IPS-20b (cell line): ENCODE measurements around the gene NKD2.

Source experiments
- H3K27ac ChIP-seq: one replicate; pipeline ENCODE4 v1.5.1; 2013; ENCODE audit warnings: low read length
- H3K27me3 ChIP-seq: 2 replicates; pipeline ENCODE4 v1.6.1; 2013; ENCODE audit warnings: mild to moderate bottlenecking, low read length, inconsistent platforms; ENCODE audit not compliant: insufficient read depth
- H3K36me3 ChIP-seq: 2 replicates; pipeline ENCODE4 v1.6.1; 2013; ENCODE audit warnings: low read depth, mild to moderate bottlenecking, inconsistent platforms, low read length, moderate library complexity; ENCODE audit not compliant: insufficient read depth
- H3K4me1 ChIP-seq: 2 replicates; pipeline ENCODE4 v1.6.1; 2013; ENCODE audit warnings: mild to moderate bottlenecking, control low read depth, inconsistent platforms, low read length, moderate library complexity; ENCODE audit not compliant: insufficient read depth
- H3K4me3 ChIP-seq: 2 replicates; pipeline ENCODE4 v1.5.1; 2013; ENCODE audit warnings: mild to moderate bottlenecking, low read length, inconsistent platforms
- H3K9ac ChIP-seq: 2 replicates; pipeline ENCODE4 v1.6.1; 2013; ENCODE audit warnings: low read depth, mild to moderate bottlenecking, inconsistent platforms, low read length, moderate library complexity
- H3K9me3 ChIP-seq: 2 replicates; pipeline ENCODE4 v1.6.1; 2013; ENCODE audit warnings: mild to moderate bottlenecking, low read depth, low read length, inconsistent platforms; ENCODE audit not compliant: insufficient read depth

NKD2 gene, protein sequence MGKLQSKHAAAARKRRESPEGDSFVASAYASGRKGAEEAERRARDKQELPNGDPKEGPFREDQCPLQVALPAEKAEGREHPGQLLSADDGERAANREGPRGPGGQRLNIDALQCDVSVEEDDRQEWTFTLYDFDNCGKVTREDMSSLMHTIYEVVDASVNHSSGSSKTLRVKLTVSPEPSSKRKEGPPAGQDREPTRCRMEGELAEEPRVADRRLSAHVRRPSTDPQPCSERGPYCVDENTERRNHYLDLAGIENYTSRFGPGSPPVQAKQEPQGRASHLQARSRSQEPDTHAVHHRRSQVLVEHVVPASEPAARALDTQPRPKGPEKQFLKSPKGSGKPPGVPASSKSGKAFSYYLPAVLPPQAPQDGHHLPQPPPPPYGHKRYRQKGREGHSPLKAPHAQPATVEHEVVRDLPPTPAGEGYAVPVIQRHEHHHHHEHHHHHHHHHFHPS

GRCh38 chr5:1008451-1009358, at the start of gene NKD2:
Gene NKD2 (plus strand): TSS chr5:1008802. CDS start chr5:1009058, 256 bp downstream.
- H3K27ac ChIP-seq, result no peak within 1 kb of the TSS
- H3K36me3 ChIP-seq, result no peaks in the 10 kb centered on the region
- H3K9ac ChIP-seq, result no peak within 1 kb of the TSS
- 0 out of 2 replicates have a peak, but pooled peaks cover 3% of the 10 kb centered on the region for H3K4me1 ChIP-seq
- H3K4me3 ChIP-seq, result peak within 1 kb of the TSS; percentile 49
- H3K27me3 ChIP-seq, result peaks cover 68% of the 10 kb centered on the region
- H3K9me3 ChIP-seq, result no peaks in the 10 kb centered on the region

DNA sequence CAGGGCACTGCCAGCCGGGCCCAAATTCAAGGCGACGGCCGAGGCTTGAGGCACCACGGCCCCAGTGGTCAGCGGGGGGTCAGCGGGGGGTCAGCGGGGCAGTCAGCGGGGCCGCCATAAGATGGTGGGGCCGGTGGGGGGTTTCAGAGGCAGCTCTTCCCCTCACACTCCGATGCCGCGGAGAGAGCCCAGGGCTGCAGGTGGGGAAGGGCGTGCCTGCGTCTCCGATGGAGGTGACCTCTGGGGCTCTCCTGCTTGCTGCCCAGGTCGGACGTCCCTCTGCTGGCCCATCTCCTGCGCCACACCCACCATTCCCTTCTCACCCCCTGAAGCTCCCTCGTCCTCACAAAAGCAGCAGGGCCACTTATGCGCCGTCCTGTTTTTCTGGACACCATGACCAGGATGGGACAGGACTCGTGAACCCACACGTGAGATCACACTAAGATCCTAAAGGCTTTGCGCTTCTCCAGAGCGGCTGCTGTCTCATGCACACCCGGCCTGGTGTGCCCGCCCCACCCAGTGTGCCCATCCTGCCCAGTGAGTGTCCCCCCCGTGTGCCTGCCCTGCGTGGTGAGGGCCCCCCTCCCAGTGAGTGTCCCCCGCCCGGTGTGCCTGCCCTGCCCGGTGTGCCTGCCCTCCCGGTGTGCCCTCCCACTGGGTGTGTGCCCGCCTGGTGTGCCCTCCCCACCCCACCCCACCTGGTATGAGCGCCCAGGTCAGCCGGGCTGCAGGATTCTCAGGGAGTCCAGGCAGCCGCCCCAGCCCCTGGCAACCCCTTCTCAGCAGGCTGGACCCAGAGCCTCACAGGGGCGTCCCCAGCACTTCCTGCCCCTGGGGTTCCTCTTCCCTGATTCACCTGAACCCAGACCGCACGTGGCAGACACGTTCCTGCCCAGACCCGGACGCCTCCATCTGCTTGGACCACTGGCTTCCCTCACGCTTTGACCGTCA, 48.7 kb upstream of the NKD2 start:
- H3K27ac ChIP-seq, result no peak overlapping the region
- H3K4me1 ChIP-seq, result no peaks in the 10 kb centered on the region
- H3K36me3 ChIP-seq, result no peaks in the 10 kb centered on the region
- no peaks in the 10 kb centered on the region for H3K27me3 ChIP-seq
- H3K4me3 ChIP-seq, result no peak overlapping the region
- no peak overlapping the region for H3K9ac ChIP-seq
- H3K9me3 ChIP-seq, result no peaks in the 10 kb centered on the region

- Histone ChIP-seq H3K36me3 (no peaks in the 10 kb centered on the region), H3K9ac (no peak overlapping the region), H3K27ac (no peak overlapping the region), H3K27me3 (no peaks in the 10 kb centered on the region), H3K9me3 (no peaks in the 10 kb centered on the region), H3K4me3 (no peak overlapping the region), H3K4me1 (no peaks in the 10 kb centered on the region)
Measured at GRCh38 chr5:960551-960950, 48.1 kb upstream of the NKD2 start.

DNA sequence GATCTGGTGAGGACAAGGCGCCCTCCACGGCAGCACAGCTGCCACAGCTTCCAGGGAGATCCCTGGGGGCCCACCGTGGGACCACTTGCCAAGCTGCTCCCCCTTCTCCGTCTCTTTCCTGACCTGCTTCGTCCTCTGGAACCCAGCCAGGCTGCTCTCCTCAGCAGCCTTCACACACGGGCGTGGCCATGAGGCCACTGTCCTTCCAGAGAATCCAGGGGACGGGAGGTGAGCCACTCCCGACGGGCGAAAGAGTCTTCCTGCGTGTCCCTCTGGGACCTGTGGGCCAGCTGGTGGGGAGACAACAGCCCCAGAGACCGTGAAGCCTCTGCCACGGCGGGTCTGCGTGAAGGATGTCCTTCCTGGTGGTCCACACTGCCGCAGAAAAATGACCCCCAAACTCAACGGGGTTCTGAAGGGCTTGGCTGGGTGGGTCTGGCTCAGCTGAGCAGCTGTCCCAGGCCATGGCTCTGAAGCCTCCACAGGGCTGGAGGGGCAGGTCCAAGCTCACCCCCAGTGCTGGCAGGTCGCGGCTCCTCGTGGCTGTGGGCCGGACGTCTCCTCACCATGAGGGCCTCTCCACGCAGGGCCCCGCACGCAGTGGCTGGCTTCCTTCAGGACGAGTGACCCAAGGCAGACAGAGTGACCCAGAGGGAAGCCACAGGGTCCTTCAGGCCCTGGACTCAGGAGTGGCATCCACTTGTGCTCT, 47.4 kb upstream of the NKD2 start:
- H3K9me3 ChIP-seq, result no peaks in the 10 kb centered on the region
- no peak overlapping the region for H3K9ac ChIP-seq
- H3K27ac ChIP-seq, result no peak overlapping the region
- no peaks in the 10 kb centered on the region for H3K36me3 ChIP-seq
- no peaks in the 10 kb centered on the region for H3K27me3 ChIP-seq
- H3K4me1 ChIP-seq, result no peaks in the 10 kb centered on the region
- H3K4me3 ChIP-seq, result no peak overlapping the region

- H3K9me3 ChIP-seq, result no peaks in the 10 kb centered on the region
- H3K36me3 ChIP-seq, result no peaks in the 10 kb centered on the region
- H3K9ac ChIP-seq, result no peak overlapping the region
- H3K27ac ChIP-seq, result no peak overlapping the region
- H3K27me3 ChIP-seq, result no peaks in the 10 kb centered on the region
- no peaks in the 10 kb centered on the region for H3K4me1 ChIP-seq
- H3K4me3 ChIP-seq, result no peak overlapping the region
Measured at GRCh38 chr5:961711-962240, 46.8 kb upstream of the NKD2 start.

DNA sequence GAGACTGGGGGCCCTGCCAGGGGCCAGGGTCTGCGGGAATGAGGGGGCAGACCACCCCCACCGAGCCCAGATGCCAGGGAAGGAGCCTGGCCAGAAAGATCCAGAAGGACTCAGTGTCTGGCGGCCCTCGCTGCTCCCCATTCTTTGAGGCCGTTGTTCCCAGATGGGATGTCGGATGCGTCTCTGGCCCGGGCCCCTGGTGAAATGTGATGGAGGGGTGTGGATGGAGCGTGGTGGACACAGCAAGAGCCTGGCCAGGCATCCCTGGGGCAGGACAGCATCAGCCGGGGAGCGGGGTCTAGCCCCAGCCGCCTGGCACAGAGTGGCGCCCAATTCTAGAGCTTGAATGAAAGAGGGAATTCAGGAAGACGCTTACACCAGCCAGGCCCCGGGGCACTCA, 46.2 kb upstream of the NKD2 start:
- no peak overlapping the region for H3K4me3 ChIP-seq
- H3K9me3 ChIP-seq, result no peaks in the 10 kb centered on the region
- H3K4me1 ChIP-seq, result no peaks in the 10 kb centered on the region
- no peaks in the 10 kb centered on the region for H3K36me3 ChIP-seq
- H3K27me3 ChIP-seq, result no peaks in the 10 kb centered on the region
- H3K27ac ChIP-seq, result no peak overlapping the region
- H3K9ac ChIP-seq, result no peak overlapping the region

GRCh38 chr5:962801-963200, 45.8 kb upstream of the NKD2 start:
- H3K4me1 ChIP-seq, result no peaks in the 10 kb centered on the region
- no peaks in the 10 kb centered on the region for H3K36me3 ChIP-seq
- H3K9ac ChIP-seq, result no peak overlapping the region
- H3K9me3 ChIP-seq, result no peaks in the 10 kb centered on the region
- H3K27me3 ChIP-seq, result no peaks in the 10 kb centered on the region
- no peak overlapping the region for H3K27ac ChIP-seq
- H3K4me3 ChIP-seq, result no peak overlapping the region

GRCh38 chr5:963310-963672, 45.3 kb upstream of the NKD2 start:
- no peaks in the 10 kb centered on the region for H3K27me3 ChIP-seq
- no peak overlapping the region for H3K4me3 ChIP-seq
- no peaks in the 10 kb centered on the region for H3K9me3 ChIP-seq
- H3K9ac ChIP-seq, result no peak overlapping the region
- no peak overlapping the region for H3K27ac ChIP-seq
- no peaks in the 10 kb centered on the region for H3K36me3 ChIP-seq
- H3K4me1 ChIP-seq, result no peaks in the 10 kb centered on the region

DNA sequence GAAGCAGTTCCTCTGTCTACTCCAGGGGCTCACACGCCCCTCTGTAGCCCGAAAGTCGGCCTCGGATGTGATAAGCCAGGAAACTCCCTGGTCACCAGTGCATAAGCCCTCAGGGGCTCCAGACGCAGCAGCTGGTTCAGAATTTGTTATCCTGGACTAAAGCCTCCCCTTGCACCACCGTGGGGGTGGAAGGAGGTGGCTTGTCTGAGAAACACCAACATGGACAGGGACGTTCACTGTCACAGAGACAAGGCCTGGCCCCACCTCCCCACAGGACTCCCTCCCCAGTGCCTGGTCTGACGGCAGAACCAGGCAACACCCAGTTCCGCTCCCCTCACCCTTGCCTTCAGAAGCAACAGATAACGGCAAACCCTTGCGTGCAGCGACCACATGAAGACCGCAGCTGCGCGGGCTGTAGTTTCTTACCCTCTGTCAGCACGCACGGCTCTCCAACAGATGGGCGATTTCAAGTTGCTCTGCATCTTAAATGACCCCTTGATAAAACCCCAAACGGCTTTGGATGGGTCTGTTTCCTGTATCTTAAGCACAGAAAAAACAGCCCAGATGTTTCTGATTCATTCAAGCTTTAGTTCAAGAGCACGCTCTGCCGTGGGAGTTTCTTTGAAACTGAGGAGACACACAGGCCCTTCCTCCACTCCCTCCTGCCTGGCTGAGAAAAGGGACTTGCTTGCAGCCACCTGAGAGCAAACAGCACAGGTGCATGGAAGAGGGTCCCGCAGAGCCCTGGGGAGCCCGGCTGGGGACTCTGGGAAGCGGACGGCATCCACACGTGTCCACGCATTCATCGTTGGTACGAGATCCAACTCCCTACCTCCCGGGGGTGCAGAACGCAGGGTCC, 44.7 kb upstream of the NKD2 start:
- no peak overlapping the region; the same call in 1 of the 2 replicates for H3K9ac ChIP-seq
- H3K36me3 ChIP-seq, result no peaks in the 10 kb centered on the region
- no peaks in the 10 kb centered on the region for H3K27me3 ChIP-seq
- no peaks in the 10 kb centered on the region for H3K9me3 ChIP-seq
- H3K27ac ChIP-seq, result no peak overlapping the region
- H3K4me3 ChIP-seq, result no peak overlapping the region
- no peaks in the 10 kb centered on the region for H3K4me1 ChIP-seq

GRCh38 chr5:964821-965220, 43.8 kb upstream of the NKD2 start:
- Histone ChIP-seq H3K27me3 (no peaks in the 10 kb centered on the region), H3K9me3 (no peaks in the 10 kb centered on the region), H3K27ac (no peak overlapping the region), H3K36me3 (no peaks in the 10 kb centered on the region), H3K9ac (no peak overlapping the region), H3K4me3 (no peak overlapping the region), H3K4me1 (no peaks in the 10 kb centered on the region)
